GM23248 (cell line): ENCODE data around the gene INO80.

Source experiments
- EZH2 ChIP-seq: fragments of 200-600 bp; sonication (generic); IDR thresholded peaks from 2 replicates; pipeline ENCODE4 v1.6.1; 2018; ENCODE audit warnings: antibody characterized with exemption, mild to moderate bottlenecking; ENCODE audit not compliant: insufficient read depth, poor library complexity, severe bottlenecking
- EZH2phosphoT487 ChIP-seq: fragments of 200-600 bp; sonication (generic); IDR thresholded peaks from 2 replicates; pipeline ENCODE4 v1.6.1; 2018; ENCODE audit warnings: antibody characterized with exemption, moderate library complexity, mild to moderate bottlenecking, low read depth; ENCODE audit not compliant: insufficient read depth

- TF ChIP-seq EZH2: no peak
- no peak for TF ChIP-seq EZH2phosphoT487
Measured at GRCh38 chr15:41116962-41117252, 827 bp upstream of the INO80 start.
